NCI-H1092 treated with DMSO at 0.1 percent for 48 hours (cell line): ENCODE data around the gene YY1AP1.
"Not testable (repeated sequence)": the region's sequence is repeated elsewhere in the genome, so short reads cannot be mapped to it uniquely, and the experiment has no call there.

Experiments used
- DNase-seq: peaks from one replicate; lab custom pipeline; 2025; lab: John Stamatoyannopoulos, UW

Gene YY1AP1, protein sequence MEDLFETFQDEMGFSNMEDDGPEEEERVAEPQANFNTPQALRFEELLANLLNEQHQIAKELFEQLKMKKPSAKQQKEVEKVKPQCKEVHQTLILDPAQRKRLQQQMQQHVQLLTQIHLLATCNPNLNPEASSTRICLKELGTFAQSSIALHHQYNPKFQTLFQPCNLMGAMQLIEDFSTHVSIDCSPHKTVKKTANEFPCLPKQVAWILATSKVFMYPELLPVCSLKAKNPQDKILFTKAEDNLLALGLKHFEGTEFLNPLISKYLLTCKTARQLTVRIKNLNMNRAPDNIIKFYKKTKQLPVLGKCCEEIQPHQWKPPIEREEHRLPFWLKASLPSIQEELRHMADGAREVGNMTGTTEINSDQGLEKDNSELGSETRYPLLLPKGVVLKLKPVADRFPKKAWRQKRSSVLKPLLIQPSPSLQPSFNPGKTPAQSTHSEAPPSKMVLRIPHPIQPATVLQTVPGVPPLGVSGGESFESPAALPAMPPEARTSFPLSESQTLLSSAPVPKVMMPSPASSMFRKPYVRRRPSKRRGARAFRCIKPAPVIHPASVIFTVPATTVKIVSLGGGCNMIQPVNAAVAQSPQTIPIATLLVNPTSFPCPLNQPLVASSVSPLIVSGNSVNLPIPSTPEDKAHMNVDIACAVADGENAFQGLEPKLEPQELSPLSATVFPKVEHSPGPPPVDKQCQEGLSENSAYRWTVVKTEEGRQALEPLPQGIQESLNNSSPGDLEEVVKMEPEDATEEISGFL

DNA sequence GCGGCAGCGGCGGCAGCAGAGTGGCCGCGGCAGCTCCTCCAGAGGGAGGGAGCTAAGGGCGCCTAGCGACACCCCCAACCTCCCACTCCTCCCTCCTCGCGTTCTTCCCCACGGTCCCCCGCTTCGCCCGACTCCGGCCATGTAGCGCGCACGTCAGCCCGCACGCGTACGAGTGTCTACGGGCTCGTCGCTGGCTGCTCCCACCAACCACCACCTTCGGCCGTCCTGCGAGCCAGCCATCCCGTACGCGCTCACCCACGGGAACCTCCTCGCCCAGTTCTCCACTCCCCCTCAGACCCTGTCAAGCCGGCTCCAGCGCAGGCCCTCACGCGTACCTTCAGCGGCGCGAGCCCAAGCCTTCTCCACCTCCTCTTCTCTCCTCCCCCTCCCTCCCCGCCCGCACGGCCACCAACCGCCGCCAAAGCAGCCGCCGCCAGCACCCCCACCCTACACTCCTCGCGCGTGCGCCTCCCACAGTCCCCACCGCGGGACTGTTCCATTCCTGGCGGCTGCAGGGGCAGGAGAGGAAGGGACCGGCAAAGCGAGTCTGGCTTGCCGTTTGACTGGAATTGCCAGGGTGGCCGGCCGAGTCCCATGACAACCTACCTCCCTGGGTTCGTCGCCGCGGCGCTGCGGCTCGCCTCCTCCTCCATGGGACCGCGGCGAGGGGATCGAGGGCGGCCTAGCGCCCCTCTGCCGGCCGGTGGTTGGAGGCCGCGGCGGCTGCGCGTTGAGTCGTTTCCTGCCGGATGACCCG is at the start of gene YY1AP1:
Gene YY1AP1 (minus strand): TSS at position 451 of the 757 bp plus-strand sequence. CDS start 8,338 bp downstream, outside the sequence.
- peak; percentile 91 for DNase-seq

DNA sequence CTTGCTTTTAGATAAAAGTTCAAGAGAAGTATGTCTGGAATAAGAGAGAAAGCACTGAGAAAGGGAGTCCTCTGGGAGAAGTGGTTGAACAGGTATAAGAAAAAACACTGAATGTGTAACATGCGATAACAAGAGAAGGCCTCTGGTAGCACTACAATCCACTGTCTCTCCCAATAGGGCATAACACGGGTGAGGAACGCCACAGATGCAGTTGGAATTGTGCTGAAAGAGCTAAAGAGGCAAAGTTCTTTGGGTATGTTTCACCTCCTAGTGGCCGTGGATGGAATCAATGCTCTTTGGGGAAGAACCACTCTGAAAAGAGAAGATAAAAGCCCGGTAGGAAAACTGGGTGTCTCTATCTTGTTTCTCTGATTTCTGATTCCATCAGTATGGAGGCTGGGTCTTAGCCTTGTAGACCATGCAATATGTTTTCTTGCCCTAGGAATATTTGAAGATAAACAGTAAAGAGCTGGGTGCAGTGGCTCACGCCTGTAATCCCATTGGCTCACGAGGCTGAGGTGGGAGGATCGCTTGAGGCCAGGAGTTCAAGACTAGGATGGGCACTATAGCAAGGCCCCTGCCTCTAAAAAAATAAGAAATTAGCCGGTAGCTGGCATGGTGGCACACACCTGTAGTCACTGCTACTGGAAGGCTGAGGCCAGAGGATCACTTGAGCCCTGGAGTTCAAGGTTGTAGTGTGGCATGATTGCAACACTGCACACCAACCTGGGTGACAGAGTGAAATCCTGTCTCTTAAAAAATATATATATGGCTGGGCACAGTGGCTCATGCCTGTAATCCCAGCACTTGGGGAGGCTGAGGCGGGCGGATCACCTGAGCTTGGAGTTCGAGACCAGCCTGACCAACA is 40.7 kb upstream of the YY1AP1 start:
- peak; percentile 52 for DNase-seq

DNA sequence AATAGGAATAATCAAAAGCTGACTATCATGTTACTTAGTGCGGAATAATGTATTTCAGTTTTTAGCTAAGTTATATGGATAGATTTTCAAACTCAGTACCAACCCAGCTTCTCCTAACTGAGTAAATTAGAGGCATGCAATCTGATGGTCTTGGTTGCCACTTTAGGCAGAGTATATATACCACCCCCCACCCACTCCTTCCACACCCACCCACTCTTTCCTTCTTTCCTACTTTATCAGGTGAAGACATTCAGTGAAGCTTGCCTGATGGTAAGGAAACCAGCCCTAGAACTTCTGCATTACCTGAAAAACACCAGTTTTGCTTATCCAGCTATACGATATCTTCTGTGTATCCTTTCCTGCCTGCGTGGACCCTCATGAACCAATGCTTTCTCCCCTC is 36.6 kb upstream of the YY1AP1 start:
- DNase-seq, result no peak

DNA sequence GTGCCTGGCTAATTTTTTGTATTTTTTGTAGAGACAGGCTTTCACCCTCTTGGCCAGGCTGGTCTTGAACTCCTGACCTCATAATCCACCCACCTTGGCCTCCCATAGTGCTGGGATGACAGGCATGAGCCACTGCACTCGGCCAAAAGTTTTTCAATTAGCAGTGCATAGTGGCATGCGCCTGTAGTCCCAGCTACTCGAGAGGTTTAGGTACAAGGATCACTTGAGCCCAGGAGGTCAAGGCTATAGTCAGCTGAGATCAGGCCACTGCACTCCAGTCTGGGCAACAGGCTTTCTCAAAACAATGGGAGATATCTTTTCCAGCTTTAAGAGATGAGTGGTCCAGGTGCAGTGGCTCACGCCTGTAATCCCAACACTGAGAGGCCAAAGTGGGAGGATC is 31.1 kb upstream of the YY1AP1 start:
- no peak for DNase-seq

DNA sequence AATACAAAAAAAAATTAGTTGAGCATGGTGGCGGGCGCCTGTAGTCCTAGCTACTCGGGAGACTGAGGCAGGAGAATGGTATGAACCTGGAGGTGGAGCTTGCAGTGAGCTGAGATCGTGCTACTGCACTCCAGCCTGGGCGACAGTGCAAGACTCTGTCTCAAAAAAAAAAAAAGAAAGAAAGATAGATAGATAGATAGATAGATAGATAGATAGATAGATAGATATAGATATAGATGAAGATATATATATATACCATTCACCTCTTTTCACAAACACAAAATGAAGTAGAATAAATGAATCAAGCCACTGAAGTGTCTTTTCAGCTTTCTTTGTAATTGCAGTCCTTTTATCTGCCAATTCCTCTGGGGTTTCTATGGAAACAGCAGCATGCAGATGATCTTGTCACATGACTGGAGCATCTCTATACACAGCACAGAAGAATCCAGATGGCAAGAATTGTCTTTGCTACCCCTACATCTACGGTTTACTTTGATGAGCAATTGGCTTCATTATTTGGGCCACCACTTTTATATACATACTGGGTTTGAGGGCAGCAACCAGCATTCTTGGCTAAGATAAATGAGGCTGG is 30.0 kb upstream of the YY1AP1 start:
- not testable (repeated sequence) for DNase-seq

DNA sequence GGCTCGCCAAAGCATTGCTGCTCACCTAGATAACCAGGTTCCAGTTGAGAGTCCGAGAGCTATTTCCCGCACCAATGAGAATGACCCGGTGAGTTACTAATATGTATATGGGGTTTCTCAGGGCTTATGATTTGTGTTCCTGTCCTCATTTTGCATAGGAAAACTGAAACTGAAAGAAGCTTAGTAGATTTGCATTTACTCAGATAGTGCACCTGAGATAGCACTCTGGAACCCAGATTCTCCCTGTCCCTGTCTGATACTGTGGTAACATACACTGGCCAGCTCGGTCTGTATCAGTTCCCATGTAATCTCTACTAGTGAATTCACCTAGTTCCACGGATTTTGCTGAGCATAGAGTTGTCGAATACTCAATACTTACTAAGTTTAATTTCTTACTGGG is 28.5 kb upstream of the YY1AP1 start:
- DNase-seq, result no peak

DNA sequence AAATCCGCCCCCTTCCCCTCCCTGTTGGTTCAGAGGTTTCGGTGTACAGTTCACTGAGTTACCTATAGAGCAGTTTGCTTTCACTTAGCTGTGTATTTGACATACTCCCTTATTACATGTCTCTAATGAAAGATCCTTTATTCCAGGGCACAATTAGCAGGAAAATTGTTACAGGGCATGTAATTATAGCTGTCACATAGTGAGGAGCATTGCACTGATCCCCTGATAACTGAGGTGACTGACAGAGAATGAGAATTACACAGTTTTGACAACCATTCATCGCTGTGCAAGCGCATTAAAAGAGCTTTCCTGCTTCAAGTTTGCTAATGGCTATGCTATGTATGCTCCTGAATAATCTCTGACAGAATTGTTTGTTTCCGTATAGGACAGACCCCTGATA is 27.2 kb upstream of the YY1AP1 start:
- DNase-seq, result no peak

DNA sequence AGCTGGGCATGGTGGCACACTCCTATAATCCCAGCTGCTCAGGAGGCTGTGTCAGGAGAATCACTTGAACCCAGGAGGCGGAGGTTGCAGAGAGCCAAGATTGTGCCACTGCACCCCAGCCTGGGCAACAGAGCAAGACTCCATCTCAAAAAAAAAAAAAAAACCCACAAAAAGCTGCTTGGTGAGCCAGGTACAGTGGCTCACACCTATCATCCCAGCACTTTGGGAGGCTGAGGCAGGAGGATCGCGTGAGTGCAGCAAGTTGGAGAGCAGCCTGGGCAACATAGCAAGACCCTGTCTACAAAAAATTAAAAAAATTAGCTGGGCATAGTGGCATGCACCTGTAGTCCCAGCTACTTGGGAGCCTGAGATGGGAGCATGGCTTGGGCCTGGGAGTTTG is 26.5 kb upstream of the YY1AP1 start:
- DNase-seq, result not testable (repeated sequence)

DNA sequence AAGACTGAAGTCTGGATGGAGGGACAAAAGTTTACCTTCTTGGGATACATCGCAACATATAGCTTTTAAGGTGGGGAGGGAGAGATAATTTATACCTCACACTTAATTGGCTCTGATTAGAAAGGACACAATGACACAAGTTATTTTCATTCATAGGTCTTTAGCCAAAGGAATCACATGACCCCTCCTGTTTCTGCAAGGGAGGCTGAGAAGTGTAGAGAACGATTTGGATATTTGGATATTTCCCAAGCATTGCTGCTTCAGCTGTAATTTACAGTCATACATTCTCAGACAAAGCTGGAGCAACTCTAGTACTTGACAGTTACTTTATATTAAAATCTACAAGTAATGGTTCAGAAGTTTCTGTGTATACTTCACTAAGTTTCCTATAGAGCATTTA is 24.5 kb upstream of the YY1AP1 start:
- DNase-seq, result no peak

DNA sequence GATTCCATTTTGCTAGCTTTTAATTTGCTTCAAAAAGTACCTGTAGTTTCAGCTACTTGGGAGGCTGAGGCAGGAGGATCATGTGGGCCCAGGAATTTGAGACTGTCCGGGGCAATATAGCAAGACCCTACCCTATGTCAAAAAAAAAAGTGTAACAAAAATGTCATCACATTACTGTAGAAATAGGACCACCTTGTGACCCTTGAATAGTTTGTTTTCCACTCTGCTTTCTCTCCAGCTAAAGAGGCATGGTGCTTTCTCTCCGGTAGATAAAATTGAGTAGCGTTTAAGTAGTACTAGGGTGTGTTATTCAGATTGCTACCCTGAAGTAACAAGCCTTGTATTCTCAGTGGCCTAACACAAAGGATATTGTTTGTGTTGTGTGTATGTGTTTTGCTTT is 24.1 kb upstream of the YY1AP1 start:
- DNase-seq, result not testable (repeated sequence)

DNA sequence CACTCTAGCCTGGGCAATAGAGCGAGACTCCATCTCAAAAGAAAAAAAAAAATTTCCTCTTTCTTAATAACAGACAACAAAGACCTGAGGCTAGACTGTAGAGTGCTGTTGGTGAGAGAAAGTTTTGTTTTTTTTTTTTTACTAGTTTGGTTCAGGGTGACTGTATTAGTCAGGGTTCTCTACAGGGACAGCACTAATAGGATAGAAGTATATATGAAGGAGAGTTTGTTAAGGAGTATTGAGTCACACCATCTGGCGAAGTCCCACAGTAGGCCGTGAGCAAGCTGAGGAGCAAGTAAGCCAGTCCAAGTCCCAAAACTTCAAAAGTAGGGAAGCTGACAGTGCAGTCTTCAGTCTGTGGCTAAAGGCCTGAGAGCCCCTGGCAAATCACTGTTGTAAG is 22.9 kb upstream of the YY1AP1 start:
- not testable (repeated sequence) for DNase-seq

DNA sequence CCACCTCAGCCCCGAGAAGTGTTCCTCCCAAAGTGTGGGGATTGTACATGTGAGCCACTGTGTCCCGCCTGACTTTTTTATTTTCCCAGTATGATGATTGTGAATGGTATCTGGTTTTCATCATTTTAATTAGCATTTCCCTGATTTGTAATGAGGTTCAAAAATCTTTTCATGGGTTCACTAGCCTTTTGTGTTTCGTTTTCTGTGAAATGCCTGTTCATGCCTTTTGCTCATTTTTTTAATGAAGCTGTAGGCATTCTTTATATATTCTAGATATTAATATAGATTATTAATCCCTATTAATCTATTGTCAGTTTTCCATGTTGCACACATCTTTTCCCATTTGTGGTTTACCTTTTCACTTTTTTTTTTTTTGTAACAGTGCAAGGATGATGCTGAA is 20.8 kb upstream of the YY1AP1 start:
- no peak for DNase-seq

DNA sequence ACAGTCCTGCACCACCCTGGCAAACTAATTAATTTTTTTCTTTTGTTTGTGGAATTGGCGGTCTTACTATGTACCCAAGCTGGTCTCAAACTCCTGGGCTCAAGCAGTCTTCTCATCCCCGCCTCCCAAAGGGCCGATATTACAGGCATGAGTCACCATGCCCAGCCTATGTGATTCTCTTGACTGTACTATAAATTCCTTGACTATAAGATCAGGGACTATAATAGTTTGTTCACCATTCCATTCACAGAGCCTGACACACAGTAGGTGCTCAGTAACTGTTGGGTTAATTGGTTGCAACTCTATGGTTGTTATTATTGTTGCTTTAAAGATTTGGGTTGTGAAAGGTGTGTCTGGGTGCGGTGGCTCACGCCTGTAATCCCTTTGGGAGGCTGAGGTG is 17.6 kb upstream of the YY1AP1 start:
- no peak for DNase-seq

DNA sequence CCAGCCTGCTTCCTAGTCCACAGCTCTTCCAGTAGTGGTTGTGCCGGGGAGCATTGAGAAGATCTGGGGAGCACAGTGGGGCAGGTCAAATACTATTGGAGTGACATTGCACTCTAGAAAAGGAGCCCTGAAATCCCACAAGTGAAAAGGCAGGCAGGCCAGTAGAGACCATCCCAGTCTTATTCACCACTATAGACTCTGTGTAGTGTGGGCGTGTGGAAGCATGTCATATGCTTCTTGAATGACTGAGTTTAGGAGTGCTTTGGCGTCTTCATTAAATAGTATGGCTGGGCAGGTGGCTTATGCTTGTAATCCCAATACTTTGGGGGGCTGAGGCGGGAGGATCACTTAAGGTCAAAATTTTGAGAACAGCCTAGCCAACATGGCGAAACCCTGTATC is 15.8 kb upstream of the YY1AP1 start:
- DNase-seq, result not testable (repeated sequence)

DNA sequence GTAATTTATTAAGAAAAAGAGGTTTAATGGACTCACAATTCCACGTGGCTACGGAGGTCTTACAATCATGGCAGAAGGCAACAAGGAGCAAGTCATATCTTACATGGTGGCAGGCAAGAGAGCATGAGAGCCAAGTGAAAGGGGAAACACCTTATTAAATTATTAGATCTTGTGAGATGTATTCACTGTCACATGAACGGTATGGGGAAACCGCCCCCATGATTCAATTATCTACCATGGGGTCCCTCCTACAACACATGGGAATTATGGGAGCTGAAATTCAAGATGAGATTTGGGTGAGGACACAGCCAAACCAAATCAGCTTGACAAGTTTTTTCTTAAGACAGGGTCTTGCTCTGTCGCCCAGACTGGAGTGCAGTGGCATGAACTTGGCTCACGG is 14.6 kb upstream of the YY1AP1 start:
- no peak for DNase-seq

DNA sequence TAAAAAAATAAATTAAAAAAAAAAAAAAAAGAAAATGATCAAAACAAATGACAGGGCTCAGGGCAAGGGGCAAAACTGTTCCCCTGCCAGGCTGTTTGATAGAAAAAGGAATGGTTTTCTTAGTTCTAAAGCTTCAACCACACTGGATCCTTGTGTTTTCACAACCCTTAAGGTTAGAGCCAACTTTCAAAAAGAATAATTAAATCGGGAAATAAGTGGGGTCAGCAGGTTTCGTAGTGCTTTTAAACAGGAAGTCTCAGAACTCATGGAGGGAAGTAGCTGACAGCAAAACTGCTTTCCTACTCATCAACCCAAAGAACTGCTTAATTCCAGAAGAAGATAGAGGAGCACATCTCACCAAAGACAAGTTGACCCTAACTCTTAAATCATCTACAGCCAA is 13.1 kb upstream of the YY1AP1 start:
- DNase-seq, result not testable (repeated sequence)

DNA sequence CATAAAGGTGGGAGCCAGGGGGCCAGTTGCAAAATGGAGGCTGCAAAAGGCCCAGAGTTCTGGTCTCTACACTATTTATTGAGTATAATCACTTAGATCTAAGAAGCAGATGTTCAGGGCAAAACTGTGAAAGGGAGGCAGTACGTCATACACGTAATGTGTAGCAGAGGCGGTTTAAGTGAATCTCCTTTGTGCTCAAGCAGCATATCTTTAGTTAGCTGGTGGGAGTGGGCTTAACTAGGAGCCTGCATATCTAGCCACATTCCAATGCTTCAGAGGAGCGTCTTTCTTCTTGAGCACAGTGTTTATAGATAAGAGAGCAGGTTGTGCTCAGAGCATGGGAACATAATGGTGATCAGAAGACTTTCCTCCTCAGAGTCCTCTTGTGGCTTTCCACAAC is 10.5 kb upstream of the YY1AP1 start:
- DNase-seq, result not testable (repeated sequence)

DNA sequence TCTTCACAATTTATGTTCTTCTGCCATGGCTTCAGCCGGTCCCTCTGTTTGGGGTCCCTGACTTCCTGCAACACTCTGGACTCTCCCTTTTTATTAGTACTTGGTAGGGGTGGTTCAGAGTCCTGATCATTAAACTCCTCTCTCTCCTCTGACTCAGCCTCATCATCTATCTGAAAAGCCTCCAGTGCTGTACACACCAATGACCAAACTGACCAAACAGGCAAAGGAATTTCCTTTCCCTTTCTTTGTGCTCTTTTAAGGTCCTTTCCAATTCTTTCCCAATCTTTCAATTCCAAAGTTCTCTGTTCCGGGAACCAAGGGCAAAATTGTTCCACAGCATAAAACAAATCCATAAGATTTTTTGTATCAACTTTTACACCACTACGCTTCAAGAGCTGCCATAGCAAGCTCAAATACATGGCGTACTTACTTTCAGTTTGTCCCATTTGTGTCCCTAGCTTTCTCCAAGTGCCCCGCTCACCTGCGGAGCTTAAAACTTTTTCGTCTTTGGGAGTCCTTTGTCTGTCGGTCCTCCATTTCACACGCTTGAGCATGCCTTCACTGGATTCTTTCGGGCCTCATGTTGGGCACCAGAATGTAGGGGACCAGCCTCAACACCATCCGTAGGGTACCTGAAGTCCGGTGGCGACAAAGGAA is 9.9 kb upstream of the YY1AP1 start:
- DNase-seq, result no peak

DNA sequence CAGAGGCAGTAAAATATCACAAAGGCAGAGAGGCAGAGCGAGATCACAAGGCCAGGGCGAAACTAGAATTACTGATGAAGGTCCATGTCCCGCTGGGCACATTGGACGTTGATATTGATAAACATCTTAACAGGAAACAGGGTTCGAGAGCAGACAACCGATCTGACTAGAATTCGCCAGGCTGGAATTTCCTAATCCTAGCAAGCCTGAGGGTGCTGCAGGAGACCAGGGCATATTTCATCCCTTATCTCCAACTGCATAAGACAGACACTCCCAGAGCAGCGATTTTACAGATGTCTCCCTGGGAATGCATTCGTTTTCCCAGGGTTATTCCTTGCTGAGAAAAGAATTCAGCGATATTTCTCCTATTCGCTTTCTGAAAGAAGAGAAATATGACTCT is 9.0 kb upstream of the YY1AP1 start:
- DNase-seq, result not testable (repeated sequence)

DNA sequence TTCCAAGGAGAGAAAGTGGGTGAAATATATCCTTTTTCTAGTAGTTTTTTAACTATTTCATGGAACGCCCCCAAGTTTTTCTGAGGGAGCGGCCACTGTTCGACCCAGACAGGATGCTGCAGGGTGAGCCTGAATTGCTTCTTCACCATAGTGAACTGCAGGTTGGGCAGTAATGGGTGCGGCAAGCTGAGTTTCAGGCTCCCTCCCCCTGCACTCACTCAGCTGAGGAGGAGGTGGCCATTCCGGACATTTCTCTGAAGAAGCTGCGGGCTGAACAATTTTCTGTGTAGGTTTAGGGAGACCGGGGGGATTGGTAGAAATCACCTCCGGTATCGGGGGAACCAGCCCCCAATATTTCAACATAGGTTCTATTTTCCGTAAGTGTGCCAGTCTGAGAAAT is 8.5 kb upstream of the YY1AP1 start:
- DNase-seq, result no peak

DNA sequence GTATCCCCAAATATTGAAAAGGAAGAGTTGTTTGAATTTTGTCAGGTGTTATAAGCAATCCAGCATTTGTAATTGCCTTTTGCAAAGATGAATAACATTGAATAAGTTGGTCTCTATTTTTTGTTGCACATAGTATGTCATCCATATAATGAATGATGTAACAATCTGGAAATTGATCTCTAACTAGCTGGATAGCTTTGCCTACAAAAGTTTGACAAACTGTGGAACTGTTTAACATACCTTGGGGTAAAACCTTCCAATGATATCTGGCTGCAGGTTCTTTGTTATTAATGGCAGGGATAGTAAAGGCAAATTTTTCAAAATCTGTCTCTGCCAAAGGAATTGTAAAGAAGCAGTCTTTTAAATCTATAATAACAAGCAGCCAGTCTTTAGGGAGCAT is 8.0 kb upstream of the YY1AP1 start:
- no peak for DNase-seq
